ENCODE measurements around the gene KLHL4.
"Not testable (repeated sequence)": the region's sequence is repeated elsewhere in the genome, so short reads cannot be mapped to it uniquely, and the experiment has no call there.

The KLHL4 gene

DNA sequence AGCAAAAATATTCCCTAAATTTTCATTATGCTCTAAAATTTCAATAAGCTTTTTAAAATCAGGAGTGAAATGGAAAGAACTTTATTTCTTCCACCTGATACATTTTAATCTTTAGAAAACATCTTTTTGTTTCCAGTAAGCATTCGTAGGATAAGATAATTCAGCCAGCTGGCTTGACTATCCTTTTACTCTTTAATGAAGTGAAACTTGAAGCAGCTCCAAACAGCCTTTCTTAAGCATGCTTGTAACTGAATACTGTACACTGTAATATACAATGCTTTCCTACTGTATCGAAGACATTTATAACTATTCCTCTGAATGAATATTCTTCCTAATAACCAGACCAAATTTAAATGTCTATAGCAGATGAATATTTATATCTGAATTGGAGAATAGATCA is 98.8 kb downstream of the KLHL4 start:
- H3K4me3 ChIP-seq (ENCODE audit: low read depth, low read length), result no peak overlapping the region
- no peak for DNase-seq (ENCODE audit: low read depth)
- TF ChIP-seq, protein P1, sequence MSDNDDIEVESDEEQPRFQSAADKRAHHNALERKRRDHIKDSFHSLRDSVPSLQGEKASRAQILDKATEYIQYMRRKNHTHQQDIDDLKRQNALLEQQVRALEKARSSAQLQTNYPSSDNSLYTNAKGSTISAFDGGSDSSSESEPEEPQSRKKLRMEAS (IDR thresholded peaks at IDR 0.05; ENCODE audit: low read depth, low read length), result no peak

DNA sequence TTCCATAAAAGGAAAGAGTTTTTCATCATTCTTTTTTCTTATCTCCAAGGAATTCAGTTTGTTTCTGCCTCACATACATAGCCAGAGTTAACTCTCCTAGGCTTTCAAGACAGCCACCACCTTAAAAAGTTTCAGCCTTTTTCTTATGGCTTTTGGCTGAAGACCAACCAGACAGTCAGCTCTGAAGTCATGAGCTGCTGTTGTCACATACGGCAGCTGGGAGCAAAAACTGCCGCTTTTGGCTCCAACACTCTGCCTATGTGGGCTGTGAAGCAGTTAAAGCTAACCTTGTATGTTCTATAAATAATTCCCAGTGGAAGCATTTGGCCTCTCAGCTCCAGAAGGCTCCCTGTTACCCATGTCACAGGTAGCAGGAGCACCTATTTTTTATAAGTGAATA is 104.1 kb downstream of the KLHL4 start:
- no peak for DNase-seq (ENCODE audit: low read depth)
- no peak overlapping the region for H3K4me3 ChIP-seq (ENCODE audit: low read depth, low read length)
- TF ChIP-seq, protein P1 (IDR thresholded peaks at IDR 0.05; ENCODE audit: low read depth, low read length), result no peak
- TF ChIP-seq, protein P2, sequence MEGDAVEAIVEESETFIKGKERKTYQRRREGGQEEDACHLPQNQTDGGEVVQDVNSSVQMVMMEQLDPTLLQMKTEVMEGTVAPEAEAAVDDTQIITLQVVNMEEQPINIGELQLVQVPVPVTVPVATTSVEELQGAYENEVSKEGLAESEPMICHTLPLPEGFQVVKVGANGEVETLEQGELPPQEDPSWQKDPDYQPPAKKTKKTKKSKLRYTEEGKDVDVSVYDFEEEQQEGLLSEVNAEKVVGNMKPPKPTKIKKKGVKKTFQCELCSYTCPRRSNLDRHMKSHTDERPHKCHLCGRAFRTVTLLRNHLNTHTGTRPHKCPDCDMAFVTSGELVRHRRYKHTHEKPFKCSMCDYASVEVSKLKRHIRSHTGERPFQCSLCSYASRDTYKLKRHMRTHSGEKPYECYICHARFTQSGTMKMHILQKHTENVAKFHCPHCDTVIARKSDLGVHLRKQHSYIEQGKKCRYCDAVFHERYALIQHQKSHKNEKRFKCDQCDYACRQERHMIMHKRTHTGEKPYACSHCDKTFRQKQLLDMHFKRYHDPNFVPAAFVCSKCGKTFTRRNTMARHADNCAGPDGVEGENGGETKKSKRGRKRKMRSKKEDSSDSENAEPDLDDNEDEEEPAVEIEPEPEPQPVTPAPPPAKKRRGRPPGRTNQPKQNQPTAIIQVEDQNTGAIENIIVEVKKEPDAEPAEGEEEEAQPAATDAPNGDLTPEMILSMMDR (IDR thresholded peaks at IDR 0.05; ENCODE audit: low read depth, low read length), result no peak

DNA sequence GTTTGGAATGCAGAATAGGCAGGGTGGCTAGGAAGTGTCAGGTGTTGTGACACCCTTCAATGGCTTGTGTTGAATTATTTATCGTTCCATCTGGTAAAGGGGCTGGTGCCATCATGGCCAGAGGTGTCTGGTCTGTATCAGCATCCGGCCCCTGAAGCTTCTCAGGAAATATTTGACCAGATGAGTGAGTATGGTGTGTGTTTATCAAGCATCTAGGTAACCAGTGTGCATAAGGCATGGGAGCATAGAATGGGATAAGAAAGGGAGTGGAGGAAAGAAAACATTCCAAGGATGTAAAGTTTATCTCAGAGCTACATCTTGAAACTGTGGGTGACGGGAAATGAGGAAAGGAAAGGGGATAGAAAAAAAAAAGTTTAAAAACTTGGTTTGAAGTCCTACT is 109.4 kb downstream of the KLHL4 start:
- no peak for DNase-seq (ENCODE audit: low read depth)
- no peak overlapping the region for H3K4me3 ChIP-seq (ENCODE audit: low read depth, low read length)
- TF ChIP-seq, protein P2 (IDR thresholded peaks at IDR 0.05; ENCODE audit: low read depth, low read length), result no peak
- TF ChIP-seq, protein P1 (IDR thresholded peaks at IDR 0.05; ENCODE audit: low read depth, low read length), result no peak
- TF ChIP-seq POLR2A (IDR thresholded peaks at IDR 0.05; ENCODE audit: extremely low read depth, insufficient read length), result no peak
- no peak for TF ChIP-seq MYC (IDR thresholded peaks at IDR 0.05; ENCODE audit: low read depth, low read length)

DNA sequence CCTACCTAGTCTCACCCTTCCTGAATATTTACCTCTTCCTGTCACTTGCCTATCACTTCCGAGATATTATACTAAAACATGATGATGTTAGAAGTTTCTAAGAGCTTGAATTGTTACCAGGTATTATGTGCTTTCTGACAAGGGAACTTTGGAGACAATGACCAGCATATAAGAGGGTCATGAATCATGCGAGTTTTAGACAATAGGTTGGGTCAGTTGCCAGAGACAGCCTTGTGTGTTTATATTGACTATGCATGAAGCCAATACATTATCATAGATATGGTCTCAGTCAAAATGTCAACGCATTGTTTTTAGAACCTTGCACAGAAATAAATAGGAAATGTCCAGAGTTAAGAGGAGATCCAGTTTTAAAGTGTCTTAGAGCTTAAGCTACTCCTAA is 116.8 kb downstream of the KLHL4 start:
- no peak overlapping the region for H3K4me3 ChIP-seq (ENCODE audit: low read depth, low read length)
- DNase-seq (ENCODE audit: low read depth), result no peak
- TF ChIP-seq MYC (IDR thresholded peaks at IDR 0.05; ENCODE audit: low read depth, low read length) (no peak), POLR2A (IDR thresholded peaks at IDR 0.05; ENCODE audit: extremely low read depth, insufficient read length) (no peak)
- TF ChIP-seq, protein P2 (IDR thresholded peaks at IDR 0.05; ENCODE audit: low read depth, low read length), result no peak
- TF ChIP-seq, protein P1 (IDR thresholded peaks at IDR 0.05; ENCODE audit: low read depth, low read length), result no peak

DNA sequence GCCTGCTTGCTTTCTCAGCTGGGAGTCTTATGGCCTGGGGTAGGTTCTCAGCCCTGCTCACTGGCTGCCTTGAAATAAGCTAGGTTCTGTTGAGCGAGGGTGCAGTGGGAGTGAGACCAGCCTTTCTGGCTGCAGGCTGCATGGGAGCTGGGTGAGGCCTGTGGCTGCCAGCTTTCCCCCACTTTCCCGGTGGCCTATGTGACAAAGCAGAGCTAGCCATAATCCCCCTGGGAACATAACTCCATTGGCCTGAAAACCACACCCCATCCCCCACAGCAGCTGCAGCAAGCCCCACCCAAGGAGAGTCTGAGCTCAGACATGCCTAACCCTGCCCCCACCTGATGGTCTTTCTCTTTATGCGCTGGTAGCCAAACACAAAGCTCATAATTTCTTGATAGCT is 118.9 kb downstream of the KLHL4 start:
- TF ChIP-seq, protein P2 (IDR thresholded peaks at IDR 0.05; ENCODE audit: low read depth, low read length), result no peak
- TF ChIP-seq MYC (IDR thresholded peaks at IDR 0.05; ENCODE audit: low read depth, low read length), result no peak
- no peak overlapping the region for H3K4me3 ChIP-seq (ENCODE audit: low read depth, low read length)
- DNase-seq (ENCODE audit: low read depth), result no peak

DNA sequence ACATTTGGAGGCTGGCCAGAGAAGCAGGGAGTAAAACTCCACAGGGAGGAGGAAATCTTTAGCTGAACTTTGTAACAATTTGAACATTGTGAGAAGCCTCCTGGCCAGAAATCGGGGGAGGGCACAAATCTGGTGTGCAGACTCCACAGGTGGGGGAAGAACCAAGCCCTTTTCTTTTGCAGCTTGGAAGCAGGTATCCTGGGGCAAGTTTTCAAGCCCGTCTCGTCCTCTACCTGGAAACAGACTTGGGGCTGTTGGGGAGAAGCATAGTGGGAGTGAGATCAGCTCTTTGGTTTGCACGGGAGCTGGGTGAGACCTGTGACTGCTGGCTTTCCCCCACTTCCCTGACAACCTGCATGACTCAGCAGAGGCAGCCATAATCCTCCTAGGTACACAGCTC is 123.8 kb downstream of the KLHL4 start:
- not testable (repeated sequence) for H3K4me3 ChIP-seq (ENCODE audit: low read depth, low read length); DNase-seq (ENCODE audit: low read depth)

DNA sequence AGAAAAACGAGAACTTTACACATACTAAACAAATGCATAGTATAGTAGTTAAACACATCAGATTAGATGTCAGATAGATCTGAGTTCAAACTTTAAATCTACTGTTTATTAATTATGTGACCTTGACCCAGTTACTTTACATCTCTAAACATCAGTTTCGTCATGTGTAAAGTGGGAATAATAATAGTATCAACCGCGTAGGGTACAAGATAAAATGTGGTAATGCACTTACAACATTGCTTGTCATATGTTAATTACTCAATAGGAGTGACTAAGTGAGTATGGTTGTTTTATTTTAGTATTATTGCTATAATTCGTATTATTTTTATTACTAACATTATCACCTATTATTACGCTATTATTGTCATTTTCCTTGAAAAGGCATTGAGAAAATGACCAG is 144.2 kb downstream of the KLHL4 start:
- H3K4me3 ChIP-seq (ENCODE audit: low read depth, low read length), result no peak overlapping the region
- TF ChIP-seq MYC (IDR thresholded peaks at IDR 0.05; ENCODE audit: low read depth, low read length) (no peak), POLR2A (IDR thresholded peaks at IDR 0.05; ENCODE audit: extremely low read depth, insufficient read length) (no peak)
- TF ChIP-seq, protein P2 (IDR thresholded peaks at IDR 0.05; ENCODE audit: low read depth, low read length), result no peak
- TF ChIP-seq, protein P1 (IDR thresholded peaks at IDR 0.05; ENCODE audit: low read depth, low read length), result no peak
- no peak for DNase-seq (ENCODE audit: low read depth)

Data from NB4 (cell line).